BLaER1 treated with 17β-estradiol and CSF1 and Interleukin-3, amounts not matched to agents 10 nM and 100 nM (cell line): ENCODE measurements around the gene SIGLEC15.

Experiments
- H3K27ac ChIP-seq, 11 experiments: shearing (Covaris generic); formaldehyde crosslinking; 2 replicates each; pipeline ENCODE4 v1.8.1; 2022
- H3K27me3 ChIP-seq, 11 experiments: shearing (Covaris generic); formaldehyde crosslinking; 2 replicates each; pipeline ENCODE4 v1.8.1; 2022
- H3K36me3 ChIP-seq, 11 experiments: shearing (Covaris generic); formaldehyde crosslinking; 2 replicates each; pipeline ENCODE4 v1.8.1; 2022
- H3K4me1 ChIP-seq, 10 experiments: shearing (Covaris generic); formaldehyde crosslinking; 2 replicates each; pipeline ENCODE4 v1.8.1; 2022
- H3K4me2 ChIP-seq, 11 experiments: shearing (Covaris generic); formaldehyde crosslinking; 2 replicates each; pipeline ENCODE4 v1.8.1; 2022
- H3K4me3 ChIP-seq, 10 experiments: shearing (Covaris generic); formaldehyde crosslinking; 2 replicates each; pipeline ENCODE4 v1.8.1; 2022
- H3K9ac ChIP-seq, 11 experiments: shearing (Covaris generic); formaldehyde crosslinking; 2 replicates each; pipeline ENCODE4 v1.8.1; 2022
- H3K9me3 ChIP-seq, 11 experiments: shearing (Covaris generic); formaldehyde crosslinking; replicated peaks in 1 of 11; 2 replicates each; pipeline ENCODE4 v1.8.1; 2022
- H4K20me1 ChIP-seq, 11 experiments: shearing (Covaris generic); formaldehyde crosslinking; 2 replicates each; pipeline ENCODE4 v1.8.1; 2022
- Cebpa-rat ChIP-seq, 11 experiments: shearing (Covaris generic); IDR thresholded peaks; 2 replicates each; pipeline ENCODE4 v1.8.1; 2022

Gene SIGLEC15

DNA sequence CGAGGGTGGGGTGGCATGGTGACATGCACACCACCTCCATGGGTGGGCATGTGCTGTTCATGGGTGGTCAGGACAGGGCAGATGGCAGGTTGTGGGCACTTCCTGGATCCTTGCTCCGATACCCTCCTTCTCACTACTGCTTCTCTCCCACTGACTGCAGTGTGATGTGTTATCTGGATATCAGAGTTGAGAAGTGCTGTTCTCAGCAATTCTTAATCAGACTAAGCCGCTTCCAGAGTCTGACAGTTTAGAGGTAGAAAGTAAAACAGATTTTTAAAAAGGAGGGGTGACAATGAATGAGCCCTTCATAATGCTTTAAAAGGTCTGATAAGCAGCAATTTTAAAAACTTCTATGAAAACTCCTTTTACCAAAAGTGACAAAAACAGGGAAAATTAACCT, 33.9 kb downstream of the SIGLEC15 start:
- Histone ChIP-seq H3K4me1 (no peaks in the 10 kb centered on the region), H4K20me1 (peaks cover 0 to 3% (median 0%) of the 10 kb centered on the region in 11 experiments; a peak in 1 of 22 replicates), H3K4me3 (no peak overlapping the region), H3K9me3 (no peaks in the 10 kb centered on the region), H3K9ac (no peak overlapping the region), H3K36me3 (peaks cover 78 to 100% (median 96%) of the 10 kb centered on the region in 11 experiments), H3K27me3 (no peaks in the 10 kb centered on the region), H3K4me2 (no peak overlapping the region), H3K27ac (no peak overlapping the region)
- TF ChIP-seq Cebpa-rat (IDR thresholded peaks at IDR 0.05): no peak

DNA sequence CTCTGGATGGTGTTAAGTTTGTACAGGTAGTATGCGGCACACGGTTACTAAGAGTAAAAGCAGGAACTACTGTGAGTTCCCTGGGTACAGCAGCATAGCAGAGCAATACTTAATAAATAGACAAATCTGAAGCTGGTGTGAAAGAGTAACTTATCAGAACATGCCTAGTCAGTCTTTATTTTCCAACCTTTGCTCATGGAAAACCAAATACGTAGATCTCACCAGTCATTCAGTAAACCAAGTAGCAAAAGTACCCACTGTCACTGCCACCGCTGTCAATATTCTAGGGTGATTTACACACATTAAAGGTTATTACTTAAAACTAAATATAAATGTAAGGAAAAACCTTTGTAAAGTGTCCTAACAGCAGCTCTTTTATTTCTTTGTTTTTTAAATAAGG, 35.0 kb downstream of the SIGLEC15 start:
- H3K27me3 ChIP-seq: no peaks in the 10 kb centered on the region
- TF ChIP-seq Cebpa-rat (IDR thresholded peaks at IDR 0.05): no peak
- H3K36me3 ChIP-seq: peaks cover 78 to 100% (median 96%) of the 10 kb centered on the region in 11 experiments
- no peak overlapping the region for H3K9ac ChIP-seq
- H3K27ac ChIP-seq: no peak overlapping the region
- H3K9me3 ChIP-seq: no peaks in the 10 kb centered on the region; a peak in 1 of 22 replicates
- no peak overlapping the region for H3K4me3 ChIP-seq
- H4K20me1 ChIP-seq: no peaks in the 10 kb centered on the region
- no peaks in the 10 kb centered on the region for H3K4me1 ChIP-seq
- H3K4me2 ChIP-seq: no peak overlapping the region

DNA sequence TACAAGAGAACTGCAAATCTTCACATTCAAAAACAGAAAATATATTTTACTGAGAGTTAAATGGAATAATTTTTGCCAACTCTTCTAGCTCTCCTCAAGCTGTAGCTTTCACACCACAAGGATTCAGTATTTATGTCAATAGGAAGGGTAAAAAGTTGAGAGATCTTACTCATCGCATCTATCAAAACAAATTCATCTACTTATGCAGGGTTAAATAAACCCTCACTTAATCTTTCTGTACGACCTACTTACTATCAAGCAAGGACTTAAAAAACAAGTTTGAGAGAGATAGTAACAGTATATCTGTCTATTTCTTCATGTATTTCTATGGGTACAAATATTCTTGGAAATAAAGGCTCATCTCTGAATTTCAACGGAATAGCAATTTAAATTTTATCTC, 35.5 kb downstream of the SIGLEC15 start:
- Histone ChIP-seq H4K20me1 (no peaks in the 10 kb centered on the region), H3K27ac (no peak overlapping the region), H3K4me2 (no peak overlapping the region), H3K9me3 (no peaks in the 10 kb centered on the region; a peak in 1 of 22 replicates), H3K9ac (no peak overlapping the region), H3K36me3 (peaks cover 77 to 100% (median 96%) of the 10 kb centered on the region in 11 experiments), H3K27me3 (no peaks in the 10 kb centered on the region), H3K4me3 (no peak overlapping the region), H3K4me1 (no peaks in the 10 kb centered on the region)
- TF ChIP-seq Cebpa-rat (IDR thresholded peaks at IDR 0.05): no peak

DNA sequence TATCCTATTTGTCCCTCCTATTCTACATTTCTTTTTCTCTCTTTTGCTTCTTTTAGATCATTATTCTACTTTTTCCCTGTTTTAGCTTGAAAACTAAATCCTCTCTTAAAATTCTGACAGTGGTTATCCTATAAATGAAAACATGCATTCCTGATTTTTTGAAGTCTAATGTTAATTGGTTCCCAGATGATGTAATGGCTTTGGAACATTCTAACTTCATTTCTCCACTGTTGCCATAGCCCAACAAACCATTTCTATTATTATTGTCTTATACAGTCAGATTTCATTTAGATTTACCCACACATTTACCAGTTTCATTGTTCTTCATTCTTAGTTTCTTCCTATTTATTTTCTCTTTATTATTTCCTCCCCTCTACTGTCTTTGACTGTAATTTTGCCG, 36.5 kb downstream of the SIGLEC15 start:
- H3K4me3 ChIP-seq: no peak overlapping the region
- TF ChIP-seq Cebpa-rat (IDR thresholded peaks at IDR 0.05): no peak
- no peaks in the 10 kb centered on the region for H3K27me3 ChIP-seq
- no peak overlapping the region for H3K27ac ChIP-seq
- no peak overlapping the region for H3K9ac ChIP-seq
- H3K4me2 ChIP-seq: no peak overlapping the region
- H3K9me3 ChIP-seq: no peaks in the 10 kb centered on the region; a peak in 1 of 22 replicates
- no peaks in the 10 kb centered on the region for H3K4me1 ChIP-seq
- peaks cover 76 to 100% (median 96%) of the 10 kb centered on the region in 11 experiments for H3K36me3 ChIP-seq
- no peaks in the 10 kb centered on the region for H4K20me1 ChIP-seq

DNA sequence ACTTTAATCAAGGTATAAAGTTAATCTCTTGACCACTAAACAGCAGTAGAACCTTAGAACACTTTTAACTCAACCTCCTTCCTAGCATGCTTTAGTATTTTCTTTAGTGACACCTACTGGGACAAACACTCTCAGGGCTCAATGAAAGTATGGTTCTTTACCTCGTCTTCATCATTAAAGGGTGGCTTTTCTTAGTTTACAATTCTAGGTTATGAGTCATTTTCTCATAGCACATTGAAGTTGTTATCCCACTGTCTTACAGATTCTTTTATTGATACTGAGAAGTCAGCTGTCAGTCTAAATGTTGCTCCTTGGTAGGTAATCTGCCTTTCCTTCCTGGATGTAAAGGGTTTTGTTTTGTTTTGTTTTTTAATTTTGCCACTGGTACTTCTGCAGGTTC, 38.0 kb downstream of the SIGLEC15 start:
- H3K4me2 ChIP-seq: no peak overlapping the region
- no peak for TF ChIP-seq Cebpa-rat (IDR thresholded peaks at IDR 0.05)
- H3K4me3 ChIP-seq: no peak overlapping the region
- no peak overlapping the region for H3K27ac ChIP-seq
- H3K9ac ChIP-seq: no peak overlapping the region
- no peaks in the 10 kb centered on the region for H3K27me3 ChIP-seq
- no peaks in the 10 kb centered on the region for H4K20me1 ChIP-seq
- H3K36me3 ChIP-seq: peaks cover 75 to 100% (median 96%) of the 10 kb centered on the region in 11 experiments
- no peaks in the 10 kb centered on the region; a peak in 1 of 22 replicates for H3K9me3 ChIP-seq
- H3K4me1 ChIP-seq: no peaks in the 10 kb centered on the region

DNA sequence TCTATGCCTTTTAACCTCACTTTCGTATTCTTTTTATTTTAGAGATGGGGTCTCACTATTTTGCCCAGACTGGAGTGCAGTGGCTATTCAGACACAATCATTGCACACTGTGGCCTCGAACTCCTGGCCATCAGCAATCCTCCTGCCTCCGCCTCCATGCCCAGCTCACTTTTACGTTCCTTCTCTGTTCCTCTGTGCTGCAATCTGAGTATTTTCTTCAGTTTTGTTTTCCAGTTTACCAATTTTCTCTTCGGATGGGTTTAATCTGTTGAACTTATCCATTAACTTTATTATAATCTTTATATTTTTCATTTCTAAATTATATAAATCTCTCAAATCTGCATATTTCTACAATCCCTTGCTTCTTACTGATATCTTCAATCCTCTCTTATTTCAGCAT, 38.6 kb downstream of the SIGLEC15 start:
- Histone ChIP-seq H4K20me1 (no peaks in the 10 kb centered on the region), H3K36me3 (peaks cover 71 to 100% (median 94%) of the 10 kb centered on the region in 11 experiments), H3K27ac (no peak overlapping the region), H3K4me3 (no peak overlapping the region), H3K27me3 (no peaks in the 10 kb centered on the region), H3K9me3 (no peaks in the 10 kb centered on the region; a peak in 1 of 22 replicates), H3K4me1 (no peaks in the 10 kb centered on the region), H3K9ac (no peak overlapping the region), H3K4me2 (no peak overlapping the region)
- no peak for TF ChIP-seq Cebpa-rat (IDR thresholded peaks at IDR 0.05)

DNA sequence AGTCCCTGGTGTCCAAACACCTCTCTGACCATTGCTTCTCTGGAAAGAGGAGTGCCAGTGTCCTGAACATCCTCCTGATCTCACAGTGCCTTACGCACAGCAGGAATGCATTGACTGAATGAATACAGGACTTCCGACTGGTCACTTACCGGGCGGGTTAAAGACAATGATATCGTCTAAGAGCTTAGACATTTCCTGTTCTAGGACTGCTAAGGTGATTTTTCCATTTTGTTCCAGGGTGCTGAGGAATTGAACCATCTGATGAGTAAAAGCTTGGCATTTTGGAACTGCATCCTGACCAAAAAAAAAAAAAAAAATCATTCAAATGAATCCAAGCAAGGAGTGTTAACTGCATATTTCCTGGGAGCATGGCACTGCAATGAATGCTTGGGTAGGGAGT, 40.0 kb downstream of the SIGLEC15 start:
- Histone ChIP-seq H3K4me2 (no peak overlapping the region), H3K4me1 (no peaks in the 10 kb centered on the region), H3K36me3 (peaks cover 70 to 100% (median 94%) of the 10 kb centered on the region in 11 experiments), H3K4me3 (no peak overlapping the region), H3K27ac (no peak overlapping the region), H4K20me1 (0 out of 22 replicates have a peak, but pooled peaks cover 0 to 2% (median 0%) of the 10 kb centered on the region in 11 experiments), H3K9ac (no peak overlapping the region), H3K27me3 (no peaks in the 10 kb centered on the region), H3K9me3 (no peaks in the 10 kb centered on the region; a peak in 1 of 22 replicates)
- no peak for TF ChIP-seq Cebpa-rat (IDR thresholded peaks at IDR 0.05)

DNA sequence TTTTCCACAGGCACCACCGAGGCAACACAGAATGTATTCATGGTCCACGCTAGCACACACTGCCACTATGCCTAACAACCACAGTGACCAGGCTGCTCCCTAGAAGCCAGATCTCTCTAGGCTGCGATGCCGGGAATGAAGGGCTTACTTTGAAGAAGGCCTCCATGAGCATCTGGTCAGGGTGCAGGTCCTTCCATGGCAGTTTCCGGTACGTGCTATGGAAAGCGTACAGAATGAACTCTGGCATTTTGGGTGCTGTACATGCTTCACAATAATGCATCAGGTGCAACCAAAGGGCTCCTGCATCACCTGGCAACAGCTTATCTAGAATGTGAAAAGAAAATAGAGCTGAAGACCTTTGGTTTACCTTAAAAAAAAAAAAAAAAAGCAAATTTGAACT, 44.9 kb downstream of the SIGLEC15 start:
- H3K36me3 ChIP-seq: peaks cover 83 to 98% (median 93%) of the 10 kb centered on the region in 11 experiments
- H3K27me3 ChIP-seq: no peaks in the 10 kb centered on the region
- H4K20me1 ChIP-seq: peaks cover 0 to 4% (median 0%) of the 10 kb centered on the region in 11 experiments; a peak in 1 of 22 replicates
- no peak overlapping the region for H3K27ac ChIP-seq
- H3K9ac ChIP-seq: no peak overlapping the region
- no peak overlapping the region for H3K4me3 ChIP-seq
- H3K9me3 ChIP-seq: peaks cover 0 to 41% (median 30%) of the 10 kb centered on the region in 11 experiments; a peak in 19 of 22 replicates
- H3K4me1 ChIP-seq: peaks cover 8 to 12% (median 10%) of the 10 kb centered on the region in 10 experiments; a peak in 17 of 20 replicates
- H3K4me2 ChIP-seq: no peak overlapping the region
- no peak for TF ChIP-seq Cebpa-rat (IDR thresholded peaks at IDR 0.05)

DNA sequence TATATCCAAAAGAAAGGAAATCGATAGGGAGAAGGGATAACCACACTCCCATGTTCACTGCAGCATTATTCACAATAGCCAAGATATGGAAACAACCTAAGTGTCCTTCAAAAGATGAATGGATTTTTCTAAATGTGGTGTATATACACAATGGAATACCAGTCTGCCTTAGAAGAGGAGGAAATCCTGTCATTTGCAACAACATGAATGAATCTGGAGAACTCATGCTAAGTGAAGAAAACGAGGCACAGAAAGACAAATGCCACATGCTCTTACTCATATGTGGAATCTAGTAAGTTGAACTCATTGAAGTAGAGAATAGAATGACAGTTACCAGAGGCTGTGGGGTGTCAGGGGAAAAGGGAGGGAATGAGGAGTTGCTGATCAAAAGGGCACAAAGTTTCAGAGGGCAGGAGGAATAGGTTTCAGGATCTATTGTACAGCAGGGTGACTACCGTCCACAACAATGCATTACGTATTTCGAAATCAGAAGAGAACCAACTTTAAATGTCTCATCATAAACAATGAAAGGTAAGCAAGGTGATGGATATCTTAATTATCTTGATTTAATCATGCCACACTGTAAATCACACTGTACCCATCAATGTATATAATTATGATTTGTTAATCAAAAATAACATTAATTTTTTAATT, 46.1 kb downstream of the SIGLEC15 start:
- Histone ChIP-seq H3K4me1 (peaks cover 8 to 13% (median 10%) of the 10 kb centered on the region in 10 experiments; a peak in 17 of 20 replicates), H3K9me3 (peaks cover 0 to 51% (median 40%) of the 10 kb centered on the region in 11 experiments; a peak in 19 of 22 replicates), H3K27ac (no peak overlapping the region), H3K27me3 (no peaks in the 10 kb centered on the region), H4K20me1 (peaks cover 0 to 4% (median 0%) of the 10 kb centered on the region in 11 experiments; a peak in 1 of 22 replicates), H3K36me3 (peaks cover 85 to 98% (median 93%) of the 10 kb centered on the region in 11 experiments), H3K9ac (no peak overlapping the region), H3K4me3 (no peak overlapping the region), H3K4me2 (no peak overlapping the region)
- peak in 2 of 11 experiments; percentile 10 to 54; a peak in 1 of 22 replicates for TF ChIP-seq Cebpa-rat (IDR thresholded peaks at IDR 0.05)
